HG02852 (cell line): Measurements from ENCODE around the gene RLIM.

Experiments
- ATAC-seq: cut with Tn5 transposase; IDR thresholded peaks from one replicate; pipeline ENCODE4 v1.9.1; 2021; ENCODE audit warnings: mild to moderate bottlenecking, moderate library complexity; ENCODE audit not compliant: unreplicated experiment

Gene RLIM

GRCh38 chrX:74536832-74537371 is 77.5 kb downstream of the RLIM start:
- peak; percentile 16 for ATAC-seq

GRCh38 chrX:74536152-74536831 is 78.1 kb downstream of the RLIM start:
- peak; percentile 58 for ATAC-seq

- ATAC-seq = peak; percentile 35
Measured at GRCh38 chrX:74535408-74536151, 78.8 kb downstream of the RLIM start.
